ENCODE results near the gene TK2.
"Not testable (repeated sequence)": the region's sequence is repeated elsewhere in the genome, so short reads cannot be mapped to it uniquely, and the experiment has no call there.

The TK2 gene

GRCh38 chr16:66549284-66550131, at the start of gene TK2:
Gene TK2 (minus strand): TSS chr16:66550122. CDS start chr16:66550061, 61 bp downstream.
- DNase-seq, result peak; percentile 68

GRCh38 chr16:66598111-66598510, 48.2 kb upstream of the TK2 start:
- no peak for DNase-seq

GRCh38 chr16:66596986-66597848, 47.3 kb upstream of the TK2 start:
- no peak for DNase-seq

GRCh38 chr16:66596559-66596958, 46.6 kb upstream of the TK2 start:
- DNase-seq, result not testable (repeated sequence)

GRCh38 chr16:66594739-66595138, 44.8 kb upstream of the TK2 start:
- no peak for DNase-seq

- no peak for DNase-seq
Measured at GRCh38 chr16:66592814-66593213, 42.9 kb upstream of the TK2 start.

- no peak for DNase-seq
Measured at GRCh38 chr16:66592241-66592640, 42.3 kb upstream of the TK2 start.

- DNase-seq, result no peak
Measured at GRCh38 chr16:66591018-66591417, 41.1 kb upstream of the TK2 start.

- DNase-seq, result no peak
Measured at GRCh38 chr16:66590322-66590721, 40.4 kb upstream of the TK2 start.

GRCh38 chr16:66588981-66589713, 39.2 kb upstream of the TK2 start:
- peak; percentile 41 for DNase-seq

- no peak for DNase-seq
Measured at GRCh38 chr16:66587881-66588600, 38.1 kb upstream of the TK2 start.

- DNase-seq, result no peak
Measured at GRCh38 chr16:66585481-66586239, 35.7 kb upstream of the TK2 start.

- no peak for DNase-seq
Measured at GRCh38 chr16:66581246-66581952, 31.5 kb upstream of the TK2 start.

- no peak for DNase-seq
Measured at GRCh38 chr16:66580605-66581209, 30.8 kb upstream of the TK2 start.

GRCh38 chr16:66578651-66579531, 29.0 kb upstream of the TK2 start, which contains the start of gene CMTM2:
Gene CMTM2 (plus strand): TSS chr16:66579463. CDS start chr16:66579608, 145 bp downstream.
- DNase-seq, result peak; percentile 11

- no peak for DNase-seq
Measured at GRCh38 chr16:66576296-66576695, 26.4 kb upstream of the TK2 start.

GRCh38 chr16:66575060-66575459, 25.1 kb upstream of the TK2 start:
- no peak for DNase-seq

- DNase-seq, result no peak
Measured at GRCh38 chr16:66574531-66574930, 24.6 kb upstream of the TK2 start.

GRCh38 chr16:66574081-66574480, 24.2 kb upstream of the TK2 start:
- DNase-seq, result no peak

All from stimulated activated CD4-positive, alpha-beta T cell treated with anti-CD3 and anti-CD28 coated beads, Interleukin-12 subunit alpha, Interleukin-12 subunit beta, amount 100 ng/mL, for 4 hours (primary cell).